Measurements from ENCODE around the gene AUTS2. TPM values are rescaled to one million over a fixed set of nuclear protein-coding genes. Genes with fewer than 3 reads are reported as not detected.

Gene AUTS2
- total and polyA plus RNA-seq, 4 donors, result 4.9 to 24.4 (median 7.0) TPM

DNA sequence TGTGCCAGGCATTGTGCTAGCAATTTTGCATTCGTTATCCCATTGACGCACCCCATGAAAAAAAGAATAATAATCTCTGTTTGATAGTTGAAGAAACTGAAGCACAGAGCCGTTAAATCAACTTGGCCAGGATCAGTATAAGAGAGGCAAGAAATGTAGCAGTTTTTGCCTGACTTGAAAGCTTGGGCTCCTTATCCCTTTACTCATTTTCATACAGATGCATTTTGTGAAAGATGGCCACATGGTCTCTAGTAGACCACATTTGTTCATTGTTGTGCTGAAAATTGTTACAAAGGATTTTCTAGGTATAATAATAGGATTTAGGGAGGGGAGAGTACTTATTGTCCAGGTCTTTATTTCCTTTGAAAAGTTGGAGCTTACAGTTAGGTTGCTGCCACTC lies 14.7 kb downstream of the AUTS2 start:
- no peak for TF ChIP-seq GABPA (IDR thresholded peaks at IDR 0.05 in 1 of 2, conservative IDR thresholded peaks at IDR 0.05 in 1 of 2)
- TF ChIP-seq TAF1 (conservative IDR thresholded peaks at IDR 0.05), result no peak
- no peak for TF ChIP-seq NR2F2 (IDR thresholded peaks at IDR 0.05)
- TF ChIP-seq, protein P1, sequence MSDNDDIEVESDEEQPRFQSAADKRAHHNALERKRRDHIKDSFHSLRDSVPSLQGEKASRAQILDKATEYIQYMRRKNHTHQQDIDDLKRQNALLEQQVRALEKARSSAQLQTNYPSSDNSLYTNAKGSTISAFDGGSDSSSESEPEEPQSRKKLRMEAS (IDR thresholded peaks at IDR 0.05), result no peak
- no peak for TF ChIP-seq FOXA2 (IDR thresholded peaks at IDR 0.05)
- TF ChIP-seq FOXA1 (IDR thresholded peaks at IDR 0.05), result no peak
- H3K27ac ChIP-seq (ENCODE audit: low read depth in 1 of 2, low read length in 2 of 2), result no peak overlapping the region
- H3K27me3 ChIP-seq (ENCODE audit: control insufficient read depth in 4 of 4, insufficient read depth in 4 of 4, low read length in 3 of 4), result no peaks in the 10 kb centered on the region
- no peak for DNase-seq (ENCODE audit: low spot score)
- H3K9ac ChIP-seq (ENCODE audit: low read depth in 1 of 2, low read length in 2 of 2), result no peak overlapping the region
- no peaks in the 10 kb centered on the region for H3K9me3 ChIP-seq (ENCODE audit: control insufficient read depth in 4 of 4, low read length in 3 of 4)
- H3K4me3 ChIP-seq (ENCODE audit: low read depth in 1 of 3, low read length in 3 of 3), result no peak overlapping the region
- H3K36me3 ChIP-seq (ENCODE audit: control insufficient read depth in 4 of 4, insufficient read depth in 3 of 4, low read depth in 1 of 4, low read length in 3 of 4), result no peaks in the 10 kb centered on the region
- WGBS, result 93% methylated on average over 3 of the region's 3 CpGs
- H3K4me1 ChIP-seq (ENCODE audit: control insufficient read depth in 4 of 4, insufficient read depth in 4 of 4, low read length in 3 of 4), result no peaks in the 10 kb centered on the region

DNA sequence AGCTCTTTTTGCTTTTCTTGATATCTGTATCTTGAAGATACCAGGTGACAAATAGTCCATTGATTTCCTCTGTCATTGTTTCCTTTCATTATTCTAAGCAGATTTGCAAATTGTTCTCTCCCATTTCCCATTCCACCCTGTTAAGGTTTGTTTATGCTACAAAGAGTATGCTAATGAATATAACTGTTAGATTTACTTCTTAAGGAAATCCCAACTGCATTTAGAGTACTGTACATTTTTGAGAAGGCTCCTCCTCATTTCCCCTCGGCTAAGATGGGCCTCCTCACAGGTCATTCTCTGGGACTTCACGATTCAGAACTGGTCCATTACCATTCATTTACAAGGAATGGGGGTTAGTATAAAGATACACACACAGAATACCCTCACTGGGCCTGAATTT lies 15.6 kb downstream of the AUTS2 start:
- no peaks in the 10 kb centered on the region for H3K36me3 ChIP-seq (ENCODE audit: control insufficient read depth in 4 of 4, insufficient read depth in 3 of 4, low read depth in 1 of 4, low read length in 3 of 4)
- no peaks in the 10 kb centered on the region for H3K9me3 ChIP-seq (ENCODE audit: control insufficient read depth in 4 of 4, low read length in 3 of 4)
- H3K4me3 ChIP-seq (ENCODE audit: low read depth in 1 of 3, low read length in 3 of 3), result no peak overlapping the region
- 81% methylated on average over 2 of the region's 2 CpGs for WGBS
- no peaks in the 10 kb centered on the region for H3K4me1 ChIP-seq (ENCODE audit: control insufficient read depth in 4 of 4, insufficient read depth in 4 of 4, low read length in 3 of 4)
- no peaks in the 10 kb centered on the region for H3K27me3 ChIP-seq (ENCODE audit: control insufficient read depth in 4 of 4, insufficient read depth in 4 of 4, low read length in 3 of 4)
- no peak overlapping the region for H3K9ac ChIP-seq (ENCODE audit: low read depth in 1 of 2, low read length in 2 of 2)
- TF ChIP-seq HNF4G (IDR thresholded peaks at IDR 0.05) (no peak), YY1 (IDR thresholded peaks at IDR 0.05) (no peak), SP1 (IDR thresholded peaks at IDR 0.05) (no peak), RAD21 (IDR thresholded peaks at IDR 0.05) (no peak), GABPA (IDR thresholded peaks at IDR 0.05 in 1 of 2, conservative IDR thresholded peaks at IDR 0.05 in 1 of 2) (no peak), TAF1 (conservative IDR thresholded peaks at IDR 0.05) (no peak), RXRA (IDR thresholded peaks at IDR 0.05) (no peak), FOXA2 (IDR thresholded peaks at IDR 0.05) (no peak), FOXA1 (IDR thresholded peaks at IDR 0.05) (no peak), JUND (IDR thresholded peaks at IDR 0.05) (no peak)
- TF ChIP-seq, protein P2, sequence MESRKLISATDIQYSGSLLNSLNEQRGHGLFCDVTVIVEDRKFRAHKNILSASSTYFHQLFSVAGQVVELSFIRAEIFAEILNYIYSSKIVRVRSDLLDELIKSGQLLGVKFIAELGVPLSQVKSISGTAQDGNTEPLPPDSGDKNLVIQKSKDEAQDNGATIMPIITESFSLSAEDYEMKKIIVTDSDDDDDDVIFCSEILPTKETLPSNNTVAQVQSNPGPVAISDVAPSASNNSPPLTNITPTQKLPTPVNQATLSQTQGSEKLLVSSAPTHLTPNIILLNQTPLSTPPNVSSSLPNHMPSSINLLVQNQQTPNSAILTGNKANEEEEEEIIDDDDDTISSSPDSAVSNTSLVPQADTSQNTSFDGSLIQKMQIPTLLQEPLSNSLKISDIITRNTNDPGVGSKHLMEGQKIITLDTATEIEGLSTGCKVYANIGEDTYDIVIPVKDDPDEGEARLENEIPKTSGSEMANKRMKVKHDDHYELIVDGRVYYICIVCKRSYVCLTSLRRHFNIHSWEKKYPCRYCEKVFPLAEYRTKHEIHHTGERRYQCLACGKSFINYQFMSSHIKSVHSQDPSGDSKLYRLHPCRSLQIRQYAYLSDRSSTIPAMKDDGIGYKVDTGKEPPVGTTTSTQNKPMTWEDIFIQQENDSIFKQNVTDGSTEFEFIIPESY (IDR thresholded peaks at IDR 0.05), result no peak
- TF ChIP-seq, protein P3, sequence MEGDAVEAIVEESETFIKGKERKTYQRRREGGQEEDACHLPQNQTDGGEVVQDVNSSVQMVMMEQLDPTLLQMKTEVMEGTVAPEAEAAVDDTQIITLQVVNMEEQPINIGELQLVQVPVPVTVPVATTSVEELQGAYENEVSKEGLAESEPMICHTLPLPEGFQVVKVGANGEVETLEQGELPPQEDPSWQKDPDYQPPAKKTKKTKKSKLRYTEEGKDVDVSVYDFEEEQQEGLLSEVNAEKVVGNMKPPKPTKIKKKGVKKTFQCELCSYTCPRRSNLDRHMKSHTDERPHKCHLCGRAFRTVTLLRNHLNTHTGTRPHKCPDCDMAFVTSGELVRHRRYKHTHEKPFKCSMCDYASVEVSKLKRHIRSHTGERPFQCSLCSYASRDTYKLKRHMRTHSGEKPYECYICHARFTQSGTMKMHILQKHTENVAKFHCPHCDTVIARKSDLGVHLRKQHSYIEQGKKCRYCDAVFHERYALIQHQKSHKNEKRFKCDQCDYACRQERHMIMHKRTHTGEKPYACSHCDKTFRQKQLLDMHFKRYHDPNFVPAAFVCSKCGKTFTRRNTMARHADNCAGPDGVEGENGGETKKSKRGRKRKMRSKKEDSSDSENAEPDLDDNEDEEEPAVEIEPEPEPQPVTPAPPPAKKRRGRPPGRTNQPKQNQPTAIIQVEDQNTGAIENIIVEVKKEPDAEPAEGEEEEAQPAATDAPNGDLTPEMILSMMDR (IDR thresholded peaks at IDR 0.05; ENCODE audit: low read depth, low read length, missing input control), result no peak
- TF ChIP-seq, protein P4, sequence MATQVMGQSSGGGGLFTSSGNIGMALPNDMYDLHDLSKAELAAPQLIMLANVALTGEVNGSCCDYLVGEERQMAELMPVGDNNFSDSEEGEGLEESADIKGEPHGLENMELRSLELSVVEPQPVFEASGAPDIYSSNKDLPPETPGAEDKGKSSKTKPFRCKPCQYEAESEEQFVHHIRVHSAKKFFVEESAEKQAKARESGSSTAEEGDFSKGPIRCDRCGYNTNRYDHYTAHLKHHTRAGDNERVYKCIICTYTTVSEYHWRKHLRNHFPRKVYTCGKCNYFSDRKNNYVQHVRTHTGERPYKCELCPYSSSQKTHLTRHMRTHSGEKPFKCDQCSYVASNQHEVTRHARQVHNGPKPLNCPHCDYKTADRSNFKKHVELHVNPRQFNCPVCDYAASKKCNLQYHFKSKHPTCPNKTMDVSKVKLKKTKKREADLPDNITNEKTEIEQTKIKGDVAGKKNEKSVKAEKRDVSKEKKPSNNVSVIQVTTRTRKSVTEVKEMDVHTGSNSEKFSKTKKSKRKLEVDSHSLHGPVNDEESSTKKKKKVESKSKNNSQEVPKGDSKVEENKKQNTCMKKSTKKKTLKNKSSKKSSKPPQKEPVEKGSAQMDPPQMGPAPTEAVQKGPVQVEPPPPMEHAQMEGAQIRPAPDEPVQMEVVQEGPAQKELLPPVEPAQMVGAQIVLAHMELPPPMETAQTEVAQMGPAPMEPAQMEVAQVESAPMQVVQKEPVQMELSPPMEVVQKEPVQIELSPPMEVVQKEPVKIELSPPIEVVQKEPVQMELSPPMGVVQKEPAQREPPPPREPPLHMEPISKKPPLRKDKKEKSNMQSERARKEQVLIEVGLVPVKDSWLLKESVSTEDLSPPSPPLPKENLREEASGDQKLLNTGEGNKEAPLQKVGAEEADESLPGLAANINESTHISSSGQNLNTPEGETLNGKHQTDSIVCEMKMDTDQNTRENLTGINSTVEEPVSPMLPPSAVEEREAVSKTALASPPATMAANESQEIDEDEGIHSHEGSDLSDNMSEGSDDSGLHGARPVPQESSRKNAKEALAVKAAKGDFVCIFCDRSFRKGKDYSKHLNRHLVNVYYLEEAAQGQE (IDR thresholded peaks at IDR 0.05), result no peak
- TF ChIP-seq, protein P5, sequence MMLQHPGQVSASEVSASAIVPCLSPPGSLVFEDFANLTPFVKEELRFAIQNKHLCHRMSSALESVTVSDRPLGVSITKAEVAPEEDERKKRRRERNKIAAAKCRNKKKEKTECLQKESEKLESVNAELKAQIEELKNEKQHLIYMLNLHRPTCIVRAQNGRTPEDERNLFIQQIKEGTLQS (IDR thresholded peaks at IDR 0.05), result no peak
- no peak for DNase-seq (ENCODE audit: low spot score)
- H3K27ac ChIP-seq (ENCODE audit: low read depth in 1 of 2, low read length in 2 of 2), result no peak overlapping the region
